Ishikawa (cell line): ENCODE measurements around the gene HMCN1.

Source experiments
- CEBPB ChIP-seq: IDR thresholded peaks from 2 replicates; pipeline ENCODE4 v1.6.1; 2012
- CREB1 ChIP-seq: IDR thresholded peaks from 2 replicates; pipeline ENCODE4 v1.6.1; 2012; ENCODE audit warnings: low read depth
- EGR1 ChIP-seq: IDR thresholded peaks from 2 replicates; pipeline ENCODE4 v1.6.1; 2012
- EP300 ChIP-seq: IDR thresholded peaks from 2 replicates; pipeline ENCODE4 v1.6.1; 2012; ENCODE audit warnings: borderline replicate concordance
- FOXM1 ChIP-seq: IDR thresholded peaks from 2 replicates; pipeline ENCODE4 v1.6.1; 2012; ENCODE audit warnings: low read depth, borderline replicate concordance
- MAX ChIP-seq: IDR thresholded peaks from 2 replicates; pipeline ENCODE4 v1.6.1; 2012
- NFIC ChIP-seq: IDR thresholded peaks from 2 replicates; pipeline ENCODE4 v1.6.1; 2012
- RAD21 ChIP-seq: IDR thresholded peaks from 2 replicates; pipeline ENCODE4 v1.6.1; 2012; ENCODE audit warnings: low read depth
- REST ChIP-seq: IDR thresholded peaks from 2 replicates; pipeline ENCODE4 v1.6.1; 2012; ENCODE audit warnings: low read depth, mild to moderate bottlenecking
- TAF1 ChIP-seq: IDR thresholded peaks from 2 replicates; pipeline ENCODE4 v1.6.1; 2012; ENCODE audit warnings: low read depth, mild to moderate bottlenecking
- TCF12 ChIP-seq: IDR thresholded peaks from 2 replicates; pipeline ENCODE4 v1.6.1; 2012; ENCODE audit warnings: low read depth
- TEAD4 ChIP-seq: IDR thresholded peaks from 2 replicates; pipeline ENCODE4 v1.6.1; 2012
- USF1 ChIP-seq: IDR thresholded peaks from 2 replicates; pipeline ENCODE4 v1.6.1; 2012
- YY1 ChIP-seq: IDR thresholded peaks from 2 replicates; pipeline ENCODE4 v1.6.1; 2012; ENCODE audit warnings: low read depth
- ZBTB7A ChIP-seq: IDR thresholded peaks from 2 replicates; pipeline ENCODE4 v1.6.1; 2012; ENCODE audit warnings: low read depth

The HMCN1 gene

GRCh38 chr1:186202776-186203175 lies 468.6 kb downstream of the HMCN1 start:
- no peak for TF ChIP-seq EP300
- no peak for TF ChIP-seq FOXM1
- no peak for TF ChIP-seq YY1
- TF ChIP-seq USF1: no peak
- TF ChIP-seq ZBTB7A: no peak

GRCh38 chr1:186206048-186206570 lies 471.9 kb downstream of the HMCN1 start:
- TF ChIP-seq ZBTB7A (no peak), FOXM1 (no peak), RAD21 (no peak), REST (no peak), USF1 (no peak), CREB1 (no peak), EGR1 (no peak), TAF1 (no peak), YY1 (no peak), CEBPB (no peak), NFIC (no peak), MAX (no peak), TCF12 (no peak), TEAD4 (no peak), EP300 (no peak)

- no peak for TF ChIP-seq EGR1
- TF ChIP-seq EP300: no peak
- TF ChIP-seq FOXM1: no peak
- TF ChIP-seq TAF1: no peak
- TF ChIP-seq CEBPB: no peak
Measured at GRCh38 chr1:186207391-186208085, 473.3 kb downstream of the HMCN1 start.

GRCh38 chr1:186208405-186209129 lies 474.4 kb downstream of the HMCN1 start:
- no peak for TF ChIP-seq ZBTB7A
- TF ChIP-seq TAF1: no peak

- no peak for TF ChIP-seq ZBTB7A
- no peak for TF ChIP-seq TAF1
- TF ChIP-seq RAD21: no peak
- TF ChIP-seq REST: no peak
- TF ChIP-seq NFIC: no peak
- no peak for TF ChIP-seq YY1
- no peak for TF ChIP-seq EGR1
- no peak for TF ChIP-seq FOXM1
- TF ChIP-seq CEBPB: no peak
- no peak for TF ChIP-seq TEAD4
- no peak for TF ChIP-seq EP300
- no peak for TF ChIP-seq USF1
- no peak for TF ChIP-seq CREB1
- no peak for TF ChIP-seq MAX
Measured at GRCh38 chr1:186210258-186210657, 476.1 kb downstream of the HMCN1 start.
